KMS-11 (cell line): ENCODE measurements around the gene PERM1.

Experiments
- H2AFZ ChIP-seq: fragments of 200-600 bp; sonication (generic); 2 replicates; pipeline ENCODE4 v1.6.1; 2016; ENCODE audit warnings: antibody characterized with exemption, mixed run types, low read depth
- H3K27ac ChIP-seq: fragments of 200-600 bp; sonication (generic); 2 replicates; pipeline ENCODE4 v1.6.1; 2016; ENCODE audit warnings: mild to moderate bottlenecking, mixed run types
- H3K27me3 ChIP-seq: fragments of 200-600 bp; sonication (generic); 2 replicates; pipeline ENCODE4 v1.6.1; 2017; ENCODE audit warnings: mild to moderate bottlenecking, low read depth, mixed run types, moderate library complexity; ENCODE audit not compliant: insufficient read depth
- H3K36me3 ChIP-seq: fragments of 200-600 bp; sonication (generic); 2 replicates; pipeline ENCODE4 v1.6.1; 2017; ENCODE audit warnings: mild to moderate bottlenecking, mixed run types; ENCODE audit not compliant: insufficient read depth
- H3K4me1 ChIP-seq: fragments of 200-600 bp; sonication (generic); 2 replicates; pipeline ENCODE4 v1.6.1; 2016; ENCODE audit warnings: mild to moderate bottlenecking, low read depth, mixed run types; ENCODE audit not compliant: poor library complexity, severe bottlenecking
- H3K4me2 ChIP-seq: fragments of 200-600 bp; sonication (generic); 2 replicates; pipeline ENCODE4 v1.7.0; 2016; ENCODE audit warnings: mild to moderate bottlenecking, mixed run types
- H3K4me3 ChIP-seq: fragments of 200-600 bp; sonication (generic); IDR thresholded peaks from 2 replicates; pipeline ENCODE4 v1.6.1; 2017; ENCODE audit warnings: low read depth, low read length, mixed read lengths; ENCODE audit not compliant: insufficient read depth
- H3K79me2 ChIP-seq: fragments of 200-600 bp; sonication (generic); 2 replicates; pipeline ENCODE4 v1.6.1; 2016; ENCODE audit warnings: low read depth, mixed run types; ENCODE audit not compliant: insufficient read depth
- H3K9ac ChIP-seq: fragments of 200-600 bp; sonication (generic); 2 replicates; pipeline ENCODE4 v1.6.1; 2016; ENCODE audit warnings: mild to moderate bottlenecking, mixed run types
- H4K20me1 ChIP-seq: fragments of 200-600 bp; sonication (generic); 2 replicates; pipeline ENCODE4 v1.6.1; 2016; ENCODE audit warnings: mild to moderate bottlenecking, mixed run types; ENCODE audit not compliant: insufficient read depth
- CTCF ChIP-seq: fragments of 200-600 bp; sonication (generic); conservative IDR thresholded peaks from 2 replicates; pipeline ENCODE4 v1.6.1; 2017; ENCODE audit warnings: low read depth, mild to moderate bottlenecking, antibody characterized with exemption, low read length, moderate library complexity, mixed read lengths

Gene PERM1

DNA sequence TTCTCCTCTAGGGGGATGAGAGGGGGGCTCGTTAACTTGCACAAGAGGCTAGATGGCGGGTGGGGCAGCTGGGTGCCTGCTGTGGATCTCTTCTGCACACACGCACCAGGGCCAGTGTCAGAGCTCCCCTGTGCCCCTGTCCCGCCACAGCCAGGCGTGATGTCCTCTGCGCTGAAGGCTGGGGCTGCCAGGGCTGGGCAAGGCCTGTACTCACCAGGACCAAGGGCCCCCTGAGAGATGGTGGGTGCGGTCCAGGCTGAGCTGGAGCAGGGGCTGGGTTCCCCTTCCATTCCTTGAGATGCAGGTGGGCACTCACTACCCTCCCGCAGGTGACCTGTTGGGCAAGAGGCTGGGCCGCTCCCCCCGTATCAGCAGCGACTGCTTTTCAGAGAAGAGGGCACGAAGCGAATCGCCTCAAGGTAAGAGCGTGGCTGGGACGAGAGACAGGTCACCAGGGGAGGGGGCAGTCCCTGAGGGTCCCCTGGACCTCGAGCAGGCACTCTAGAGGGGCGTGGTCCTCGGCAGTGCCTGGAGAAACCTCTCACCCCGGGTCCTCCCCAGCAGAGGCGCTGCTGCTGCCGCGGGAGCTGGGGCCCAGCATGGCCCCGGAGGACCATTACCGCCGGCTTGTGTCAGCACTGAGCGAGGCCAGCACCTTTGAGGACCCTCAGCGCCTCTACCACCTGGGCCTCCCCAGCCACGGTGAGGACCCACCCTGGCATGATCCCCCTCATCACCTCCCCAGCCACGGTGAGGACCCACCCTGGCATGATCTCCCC, 43.0 kb downstream of the PERM1 start:
- no peak for TF ChIP-seq CTCF
- no peak overlapping the region for H3K27ac ChIP-seq
- H3K4me1 ChIP-seq: peaks cover 45% of the 10 kb centered on the region
- no peak overlapping the region for H3K9ac ChIP-seq
- peaks cover 72% of the 10 kb centered on the region for H3K27me3 ChIP-seq
- 0 out of 2 replicates have a peak overlapping the region, but pooled peaks have one; percentile 60 for H3K4me2 ChIP-seq
- no peak overlapping the region for H2AFZ ChIP-seq
- no peak overlapping the region for H3K4me3 ChIP-seq
- no peaks in the 10 kb centered on the region for H3K36me3 ChIP-seq
- no peaks in the 10 kb centered on the region for H4K20me1 ChIP-seq
- H3K79me2 ChIP-seq: no peaks in the 10 kb centered on the region

DNA sequence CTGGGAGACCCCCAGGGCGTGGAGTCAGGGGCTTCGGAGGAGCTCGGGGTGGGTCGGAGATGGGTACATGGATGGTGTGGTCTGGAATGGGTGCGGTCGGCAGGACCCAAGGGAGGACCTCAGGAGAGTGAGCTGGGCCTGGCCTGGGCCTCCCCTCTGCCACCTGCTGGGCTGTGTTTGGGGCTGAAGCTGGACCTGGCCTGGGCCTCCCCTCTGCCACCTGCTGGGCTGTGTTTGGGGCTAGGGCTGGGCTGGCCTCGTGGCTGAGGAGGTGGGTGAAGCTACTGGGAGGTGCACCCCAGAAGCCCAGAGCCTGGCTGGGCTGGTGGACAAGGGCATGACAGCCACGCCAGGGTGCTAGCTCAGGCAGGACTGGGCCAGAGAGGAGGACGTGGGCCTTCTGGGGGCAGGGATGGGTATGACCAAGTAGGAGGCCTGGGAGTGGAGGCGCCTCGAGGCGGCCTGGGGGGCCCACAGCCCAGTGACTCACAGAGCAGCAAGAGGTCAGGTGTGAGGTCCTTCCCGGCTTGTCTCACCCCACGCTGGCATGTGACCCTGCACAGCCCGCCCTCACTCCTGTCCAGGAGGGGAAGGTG, 43.7 kb downstream of the PERM1 start:
- peaks cover 38% of the 10 kb centered on the region for H3K4me1 ChIP-seq
- H3K4me3 ChIP-seq: no peak overlapping the region
- no peak overlapping the region for H2AFZ ChIP-seq
- no peak overlapping the region for H3K4me2 ChIP-seq
- H3K36me3 ChIP-seq: no peaks in the 10 kb centered on the region
- no peaks in the 10 kb centered on the region for H3K79me2 ChIP-seq
- H3K27me3 ChIP-seq: peaks cover 77% of the 10 kb centered on the region
- no peak overlapping the region for H3K27ac ChIP-seq
- TF ChIP-seq CTCF: no peak
- H3K9ac ChIP-seq: no peak overlapping the region
- no peaks in the 10 kb centered on the region for H4K20me1 ChIP-seq

- no peaks in the 10 kb centered on the region for H4K20me1 ChIP-seq
- peaks cover 31% of the 10 kb centered on the region for H3K4me1 ChIP-seq
- H3K27me3 ChIP-seq: peaks cover 77% of the 10 kb centered on the region
- no peak for TF ChIP-seq CTCF
- H3K4me2 ChIP-seq: no peak overlapping the region
- H2AFZ ChIP-seq: no peak overlapping the region
- H3K36me3 ChIP-seq: no peaks in the 10 kb centered on the region
- H3K27ac ChIP-seq: no peak overlapping the region
- H3K79me2 ChIP-seq: no peaks in the 10 kb centered on the region
- no peak overlapping the region for H3K4me3 ChIP-seq
- no peak overlapping the region for H3K9ac ChIP-seq
Measured at GRCh38 chr1:937521-937920, 44.4 kb downstream of the PERM1 start.

GRCh38 chr1:936348-937264, 45.3 kb downstream of the PERM1 start:
- peaks cover 78% of the 10 kb centered on the region for H3K27me3 ChIP-seq
- H3K27ac ChIP-seq: no peak overlapping the region
- H3K79me2 ChIP-seq: no peaks in the 10 kb centered on the region
- peaks cover 24% of the 10 kb centered on the region for H3K4me1 ChIP-seq
- H3K9ac ChIP-seq: no peak overlapping the region
- H3K4me2 ChIP-seq: no peak overlapping the region
- H2AFZ ChIP-seq: no peak overlapping the region
- TF ChIP-seq CTCF: no peak
- no peaks in the 10 kb centered on the region for H3K36me3 ChIP-seq
- no peak overlapping the region for H3K4me3 ChIP-seq
- no peaks in the 10 kb centered on the region for H4K20me1 ChIP-seq
